Frontal cortex (tissue), 4 donors: ENCODE results near the gene CDKN1A. TPM values are rescaled to one million over a fixed set of nuclear protein-coding genes. Genes with fewer than 3 reads are reported as not detected.
A peak's percentile ranks its signal among the peaks of the same experiment; 100 is the strongest.

Experiments used
- DNase-seq, 2 donors: peaks; one replicate each; pipeline ENCODE4 v3.0.0; 2012; ENCODE audit warnings: low spot score in 2 of 2
- FAIRE-seq: peaks from 2 replicates; lab custom pipeline; 2012; peaks lifted over from hg19 to GRCh38; lab: Jason Lieb, UNC
- total RNA-seq: library from RNA; depleted of rRNA; stranded (reverse); fragments of >200 nt; gene quantifications from one replicate; pipeline ENCODE4 v1.2.3, GENCODE V29; 2014
- donor health status: control.
- donor health status: control.
- donor health status: control.

CDKN1A gene
- 2.0 TPM for total RNA-seq

DNA sequence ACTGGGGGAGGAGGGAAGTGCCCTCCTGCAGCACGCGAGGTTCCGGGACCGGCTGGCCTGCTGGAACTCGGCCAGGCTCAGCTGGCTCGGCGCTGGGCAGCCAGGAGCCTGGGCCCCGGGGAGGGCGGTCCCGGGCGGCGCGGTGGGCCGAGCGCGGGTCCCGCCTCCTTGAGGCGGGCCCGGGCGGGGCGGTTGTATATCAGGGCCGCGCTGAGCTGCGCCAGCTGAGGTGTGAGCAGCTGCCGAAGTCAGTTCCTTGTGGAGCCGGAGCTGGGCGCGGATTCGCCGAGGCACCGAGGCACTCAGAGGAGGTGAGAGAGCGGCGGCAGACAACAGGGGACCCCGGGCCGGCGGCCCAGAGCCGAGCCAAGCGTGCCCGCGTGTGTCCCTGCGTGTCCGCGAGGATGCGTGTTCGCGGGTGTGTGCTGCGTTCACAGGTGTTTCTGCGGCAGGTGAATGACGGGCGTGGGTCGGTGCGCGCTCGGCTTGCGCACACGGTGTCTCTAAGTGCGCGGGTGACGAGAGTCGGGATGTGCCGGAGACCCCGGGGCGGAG is at the start of gene CDKN1A:
TSS of gene CDKN1A (plus strand) at position 227 of the 555 bp plus-strand sequence. CDS start 5,388 bp downstream, outside the sequence.
- FAIRE-seq, result no peak
- peak; percentile 72 to 79 for DNase-seq

DNA sequence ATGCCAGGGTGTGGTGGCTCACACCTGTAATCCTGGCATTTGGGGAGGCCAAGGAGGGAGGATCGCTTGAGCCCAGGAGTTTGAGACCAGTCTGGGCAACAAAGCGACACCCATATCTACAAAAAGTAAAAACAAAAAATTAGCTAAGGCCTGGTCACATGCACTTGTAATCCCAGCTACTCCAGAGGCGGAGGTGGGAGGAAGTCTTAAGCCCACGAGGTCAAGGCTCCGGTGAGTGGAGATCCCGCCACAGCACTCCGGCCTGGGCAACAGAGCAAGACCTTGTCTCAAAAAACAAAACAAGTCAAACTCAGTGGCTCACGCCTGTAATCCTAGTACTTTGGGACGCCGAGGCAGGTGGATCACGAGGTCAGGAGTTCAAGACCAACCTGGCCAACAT is 48.7 kb upstream of the CDKN1A start:
- DNase-seq, result no peak

DNA sequence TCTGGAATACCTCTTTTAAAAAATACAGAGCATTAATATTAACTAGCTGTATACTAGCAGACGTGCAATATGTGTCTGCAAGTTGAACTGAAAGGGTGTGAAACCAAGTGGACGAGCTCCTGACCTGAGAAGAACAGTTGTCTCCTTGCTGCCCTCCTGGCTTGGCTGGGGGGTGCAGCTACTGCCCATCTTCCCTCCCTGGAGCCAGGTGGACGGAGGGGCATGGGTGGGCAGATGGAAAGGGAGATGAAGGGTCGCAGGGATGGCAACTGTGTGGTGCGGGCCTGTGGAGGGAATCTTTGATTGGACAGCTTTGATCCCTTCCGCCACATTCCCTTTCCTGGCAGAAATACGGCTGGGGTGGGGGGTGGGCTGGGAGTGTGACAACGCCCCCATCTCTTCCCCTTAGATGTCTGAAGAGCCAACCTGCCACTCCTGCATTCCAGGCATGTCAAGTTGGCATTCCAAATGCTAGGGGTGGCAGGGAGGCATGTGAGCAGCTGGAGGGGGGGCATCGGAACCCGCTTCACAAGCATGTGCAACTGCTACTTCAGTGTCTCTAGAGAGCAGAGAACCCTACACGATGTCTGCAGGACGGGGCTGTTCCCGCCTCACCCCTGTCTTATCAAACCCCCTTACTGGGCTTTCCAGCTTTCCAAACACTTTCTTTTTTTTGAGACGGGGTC is 47.0 kb upstream of the CDKN1A start:
- FAIRE-seq, result no peak
- DNase-seq, result no peak

More for the DNA sequence above, 48.7 kb upstream of the CDKN1A start:
- FAIRE-seq, result no peak

DNA sequence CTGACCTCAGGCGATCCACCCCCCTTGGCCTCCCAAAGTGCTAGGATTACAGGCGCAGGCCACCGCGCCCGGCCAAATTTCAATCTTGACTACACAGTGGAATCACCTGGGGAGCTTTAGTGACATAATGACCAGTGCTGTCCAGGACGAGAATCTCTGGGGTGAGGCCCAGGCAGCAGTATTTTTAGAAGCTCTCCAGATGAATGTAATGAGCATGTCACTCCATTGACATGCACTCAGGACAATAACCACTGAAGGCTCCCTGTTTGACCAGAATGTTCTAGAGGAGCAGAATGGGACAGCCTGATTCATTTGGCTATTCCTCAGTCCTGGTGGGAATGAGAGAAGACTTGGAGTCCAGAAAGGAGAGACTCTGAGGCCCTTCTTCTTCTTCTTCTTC is 45.1 kb upstream of the CDKN1A start:
- FAIRE-seq, result no peak

DNA sequence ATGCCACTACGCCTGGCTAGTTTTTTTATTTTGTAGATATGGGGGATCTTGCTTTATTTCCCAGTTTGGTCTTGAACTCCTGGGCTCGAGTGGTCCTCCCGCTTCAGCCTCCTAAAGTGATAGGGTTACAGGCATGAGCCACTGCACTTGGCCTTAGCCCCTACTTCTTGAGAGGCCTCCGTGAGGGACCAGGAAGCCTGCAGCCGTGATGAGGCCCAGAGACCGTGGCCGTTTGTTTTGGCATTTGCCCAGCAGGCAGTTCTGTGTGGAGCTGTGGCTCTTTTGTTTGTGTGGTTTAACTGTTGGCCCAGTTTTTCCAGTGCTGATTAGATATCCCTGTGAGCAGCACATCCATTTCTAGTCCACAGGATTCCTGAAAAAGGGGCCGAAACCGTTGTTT is 44.6 kb upstream of the CDKN1A start:
- no peak for DNase-seq
- FAIRE-seq, result no peak

More for the DNA sequence above, 45.1 kb upstream of the CDKN1A start:
- DNase-seq, result no peak

DNA sequence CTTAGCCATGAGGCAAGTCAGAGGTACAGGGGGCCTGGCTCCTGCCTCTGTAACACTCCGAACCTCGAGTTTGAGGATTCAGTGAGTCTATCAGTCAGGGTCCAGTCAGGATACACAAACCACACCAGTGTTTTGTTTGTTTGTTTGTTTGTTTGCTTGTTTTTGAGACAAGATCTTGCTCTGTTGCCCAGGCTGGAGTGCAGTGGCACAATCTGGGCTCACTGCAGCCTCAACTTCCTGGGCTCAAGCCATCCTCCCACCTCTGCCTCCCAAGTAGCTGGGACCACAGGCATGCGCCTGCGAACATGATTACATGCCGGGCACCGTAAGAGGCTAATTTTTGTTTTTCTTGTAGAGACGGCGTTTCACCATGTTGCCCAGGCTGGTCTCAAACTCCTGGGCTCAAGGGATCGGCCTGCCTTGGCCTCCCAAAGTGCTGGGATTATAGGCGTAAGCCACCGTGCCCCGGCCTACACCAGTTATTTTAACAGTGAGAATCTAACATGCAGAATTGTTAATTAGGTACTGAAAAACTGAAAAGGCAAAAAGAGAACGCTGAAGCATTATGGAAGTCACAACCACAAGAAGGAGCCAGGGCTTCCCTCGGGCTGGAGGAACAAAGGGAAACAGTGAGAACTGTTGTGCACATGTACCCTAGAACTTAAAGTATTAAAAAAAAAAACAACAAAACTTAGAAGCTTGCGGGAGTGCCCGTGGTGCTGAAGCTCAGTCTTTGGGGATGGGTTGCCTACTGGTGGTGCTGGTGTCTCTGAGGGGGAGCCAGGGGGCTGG is 44.0 kb upstream of the CDKN1A start:
- FAIRE-seq, result no peak
- DNase-seq, result no peak

DNA sequence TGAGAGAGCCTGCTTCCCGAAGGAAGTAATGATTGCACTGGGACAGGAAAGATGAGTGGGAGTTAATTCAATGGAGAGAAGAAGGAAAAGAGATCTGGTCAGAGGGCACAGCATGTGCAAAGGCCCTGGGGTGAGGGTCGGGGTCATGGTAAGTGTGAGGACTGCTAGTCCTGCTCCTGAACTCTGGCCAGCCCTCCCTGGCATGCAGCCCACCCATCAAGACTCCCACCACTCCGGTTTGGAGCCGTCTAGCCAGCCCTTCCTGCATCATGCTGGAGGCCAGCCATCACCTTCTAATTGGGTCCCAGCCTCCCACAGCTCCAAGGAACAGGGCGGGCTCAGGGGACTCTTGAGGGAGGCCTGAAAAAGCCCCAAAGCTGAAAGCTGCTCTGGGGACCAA is 42.2 kb upstream of the CDKN1A start:
- no peak for FAIRE-seq

DNA sequence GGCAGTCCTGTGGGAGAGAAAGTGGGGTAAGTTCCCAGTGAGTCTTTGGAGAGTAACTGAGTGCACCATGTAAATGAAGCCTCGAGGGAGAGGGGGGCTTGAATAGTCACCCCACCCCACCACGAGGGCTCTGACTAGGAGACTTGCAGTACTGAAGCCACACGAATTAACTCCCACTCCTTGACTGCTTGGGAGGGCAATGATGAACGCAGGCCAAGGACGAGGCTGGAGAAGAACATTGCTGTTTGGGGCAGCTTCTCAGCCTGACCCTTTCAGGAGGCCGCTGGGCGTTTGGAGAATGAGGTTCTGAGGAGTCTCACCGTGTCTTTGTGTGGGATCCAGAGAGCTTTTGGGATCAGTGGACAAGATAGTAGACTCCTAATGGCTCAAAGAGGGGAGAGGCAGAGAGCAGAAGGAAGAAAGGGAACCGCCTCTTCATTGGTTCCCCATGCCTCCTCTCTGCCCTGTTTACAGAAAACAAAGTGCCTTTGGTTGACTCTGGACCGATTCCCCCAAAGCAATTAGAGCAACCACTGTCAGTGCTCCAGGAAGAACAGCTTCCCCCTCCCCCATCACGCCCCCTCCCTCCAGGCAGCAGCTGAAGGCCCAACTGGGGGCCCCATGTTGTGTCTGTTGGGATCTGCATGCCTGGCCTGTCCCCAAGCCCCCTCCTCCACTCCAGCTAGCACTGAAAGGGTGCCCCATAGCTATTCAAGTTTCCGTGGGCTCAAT is 41.7 kb upstream of the CDKN1A start:
- FAIRE-seq, result no peak
- no peak for DNase-seq

More for the DNA sequence above, 42.2 kb upstream of the CDKN1A start:
- no peak for DNase-seq

DNA sequence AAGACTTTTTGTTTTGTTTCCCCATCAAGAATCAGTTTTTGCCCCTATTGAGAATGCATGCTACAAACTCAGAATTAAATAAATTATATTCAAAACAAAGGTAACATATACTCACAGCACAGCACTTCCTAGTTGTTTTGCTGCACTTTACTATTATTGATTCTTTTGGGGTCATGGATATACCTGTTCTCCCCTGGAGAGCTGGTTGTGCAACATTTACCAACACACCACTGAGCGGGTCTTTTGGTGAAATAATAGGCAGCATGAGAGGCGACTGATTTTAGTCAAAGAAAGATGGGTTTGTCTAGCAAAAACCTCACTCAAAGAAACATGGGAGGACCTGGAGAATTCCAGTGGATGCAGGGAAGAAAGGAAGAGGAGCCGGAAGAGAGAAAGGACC is 39.9 kb upstream of the CDKN1A start:
- FAIRE-seq, result no peak
- DNase-seq, result no peak

DNA sequence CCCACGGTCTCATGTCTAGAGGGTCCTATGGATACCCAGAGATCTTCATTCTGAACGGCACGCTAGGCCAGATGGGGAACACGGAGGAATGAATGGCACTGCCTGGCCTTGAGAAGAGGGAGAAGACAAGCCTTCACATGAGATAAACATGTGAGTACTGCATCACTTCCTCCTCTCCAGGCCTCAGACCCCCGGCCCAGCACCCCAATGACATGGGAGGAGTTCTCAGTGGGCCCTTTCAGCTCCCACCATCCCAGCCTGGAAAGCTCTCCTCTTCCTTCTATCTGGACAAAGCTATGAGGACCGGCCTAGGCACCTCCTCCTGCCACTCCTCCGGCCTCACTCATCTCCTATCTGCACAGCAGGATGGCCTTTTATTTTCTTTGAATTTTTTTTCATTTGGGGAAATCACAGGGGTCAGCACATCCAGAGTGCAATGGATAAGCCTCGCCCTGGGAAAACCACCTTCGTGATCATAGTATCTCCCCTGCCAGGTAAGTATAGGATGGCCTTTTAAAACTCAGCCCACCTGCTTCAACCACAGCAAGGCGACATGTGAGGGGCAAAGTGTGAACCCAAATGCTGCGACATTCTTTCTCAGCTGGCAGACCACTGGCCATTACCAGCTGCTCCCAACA is 39.2 kb upstream of the CDKN1A start:
- FAIRE-seq (no peak), DNase-seq (no peak)

DNA sequence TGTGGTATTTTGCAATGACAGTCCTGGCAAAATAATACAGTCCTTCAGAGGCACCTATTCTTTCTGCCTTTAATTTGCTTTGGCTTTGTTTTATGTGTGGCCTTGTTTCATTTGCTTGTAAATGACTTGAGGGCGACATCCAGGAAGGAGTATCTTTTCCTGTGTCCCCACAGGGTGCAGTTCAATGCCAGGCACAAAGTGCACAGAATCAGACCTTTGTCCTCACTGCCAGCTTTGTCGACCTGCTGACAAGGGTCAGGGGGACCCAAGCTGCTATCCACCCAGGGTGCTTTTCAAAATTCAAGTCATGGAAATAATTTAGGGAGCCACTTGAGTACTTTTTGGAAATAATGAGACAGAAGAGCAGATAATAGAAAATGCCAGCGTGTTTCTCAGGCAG is 37.0 kb upstream of the CDKN1A start:
- DNase-seq (no peak), FAIRE-seq (no peak)

DNA sequence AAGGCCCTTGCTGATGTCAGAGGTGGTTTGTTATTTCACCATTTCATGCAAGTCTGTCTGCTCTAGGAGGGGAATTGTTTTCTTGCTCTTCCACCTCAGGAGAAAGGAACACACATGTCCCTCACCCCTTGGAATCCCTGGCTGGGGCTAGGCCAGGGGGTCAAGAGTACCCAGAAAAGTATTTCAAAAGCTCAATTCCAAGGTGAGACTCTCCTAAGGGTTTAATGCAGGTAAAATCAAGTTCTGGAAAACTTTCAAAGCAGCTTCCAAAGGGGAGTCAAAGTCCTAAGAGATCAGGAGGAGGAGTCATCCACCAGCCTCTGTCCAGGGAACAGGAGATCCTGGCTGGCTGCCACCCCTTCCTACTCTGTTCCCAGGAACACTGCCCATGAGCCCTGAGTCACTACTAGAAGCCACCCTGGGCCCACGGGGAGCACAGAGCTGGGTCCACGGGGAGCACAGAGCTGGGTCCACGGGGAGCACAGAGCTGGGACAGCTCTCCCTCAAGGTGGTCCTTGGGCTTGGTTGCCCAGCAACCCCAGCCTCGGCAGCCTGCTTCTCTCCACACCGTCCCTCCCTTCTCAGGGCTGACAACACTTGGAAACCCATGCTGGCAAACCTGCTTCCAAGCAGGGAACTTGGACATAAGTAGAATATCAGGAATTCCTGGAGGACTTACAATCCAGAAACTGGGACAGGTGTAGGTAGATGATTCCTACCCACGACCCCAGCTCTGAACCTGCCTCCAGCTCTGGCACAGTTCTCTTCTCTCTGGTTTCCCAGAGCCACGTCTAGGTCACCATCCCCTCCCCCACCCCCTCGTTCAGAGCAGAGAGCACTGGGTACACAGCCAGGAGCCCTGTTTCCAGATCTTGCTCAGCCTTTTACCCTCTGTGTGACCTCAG is 35.3 kb upstream of the CDKN1A start:
- FAIRE-seq (no peak), DNase-seq (peak in 1 of 2 donors; percentile 46)

DNA sequence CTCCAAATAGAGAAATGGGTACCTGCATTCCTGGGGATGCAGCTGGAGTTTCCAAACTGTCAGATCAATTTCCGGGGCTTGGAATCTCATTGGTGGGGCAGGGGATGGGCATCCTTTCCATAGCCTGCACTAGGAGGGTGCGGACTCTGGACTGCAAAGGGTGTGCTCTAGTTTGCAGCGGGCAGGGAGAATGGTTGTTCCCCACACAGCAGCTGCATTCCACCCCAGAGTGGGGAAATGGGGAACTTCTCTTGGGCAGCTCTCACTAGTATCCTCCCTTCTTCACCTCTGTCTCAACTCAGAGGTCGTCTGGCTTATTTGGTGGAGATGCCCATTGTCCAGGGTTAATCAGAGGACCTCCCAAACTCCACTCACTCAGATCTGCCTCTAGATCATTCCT is 34.5 kb upstream of the CDKN1A start:
- no peak for FAIRE-seq
- DNase-seq, result no peak

DNA sequence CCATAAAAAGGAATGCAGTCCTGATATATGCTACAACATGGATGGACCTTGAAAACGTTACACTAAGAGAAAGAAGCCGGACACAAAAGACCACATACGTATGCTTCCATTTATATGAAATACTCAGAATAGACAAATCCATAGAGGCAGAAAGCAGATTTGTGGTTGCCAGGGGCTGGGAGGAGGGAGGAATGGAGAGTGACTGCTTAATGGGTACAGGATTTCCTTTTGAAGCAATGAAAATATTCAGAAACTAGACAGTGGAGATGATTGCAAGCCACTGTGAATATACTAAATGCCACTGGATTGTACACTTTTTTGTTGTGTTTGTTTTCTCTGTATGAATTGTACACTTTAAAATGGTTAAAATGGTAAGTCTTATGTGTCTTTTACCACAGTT is 29.4 kb upstream of the CDKN1A start:
- DNase-seq (no peak), FAIRE-seq (no peak)

DNA sequence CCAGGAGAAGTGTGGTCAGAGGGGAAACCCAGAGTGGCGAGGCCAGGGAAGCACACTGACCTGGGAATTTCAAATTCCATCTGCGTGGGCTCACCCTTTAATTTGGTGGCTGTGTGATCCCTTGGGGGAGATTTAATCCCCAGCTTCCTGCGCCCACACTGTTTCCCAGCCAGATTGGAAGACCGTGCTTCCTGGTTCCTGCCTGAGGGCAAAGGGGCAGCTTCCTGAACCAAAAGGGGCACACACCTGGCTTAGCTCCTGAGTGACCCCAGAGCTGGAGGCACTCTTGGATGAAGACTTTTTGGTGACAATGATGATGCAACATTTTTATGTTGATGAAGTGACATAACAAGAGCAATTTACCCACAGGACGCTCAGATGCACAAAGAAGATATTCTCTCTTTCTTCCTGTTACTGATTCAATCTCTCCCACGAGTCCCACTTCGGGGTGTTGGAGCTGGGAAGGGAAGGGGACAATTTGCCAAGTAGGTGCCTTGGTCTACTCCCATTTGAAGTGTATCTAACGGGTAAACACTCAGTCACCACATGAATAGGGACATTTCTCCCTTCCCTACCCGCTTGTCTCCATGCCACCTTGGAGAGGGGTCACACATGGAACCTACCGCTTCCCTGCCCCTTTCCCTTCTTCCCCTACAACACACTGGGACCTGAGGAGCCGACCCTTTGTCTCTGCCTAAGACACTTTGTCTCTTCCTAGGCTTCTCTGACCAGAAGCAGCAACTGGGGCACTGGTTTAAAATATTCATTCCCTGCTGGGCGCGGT is 28.6 kb upstream of the CDKN1A start:
- FAIRE-seq (no peak), DNase-seq (no peak)

DNA sequence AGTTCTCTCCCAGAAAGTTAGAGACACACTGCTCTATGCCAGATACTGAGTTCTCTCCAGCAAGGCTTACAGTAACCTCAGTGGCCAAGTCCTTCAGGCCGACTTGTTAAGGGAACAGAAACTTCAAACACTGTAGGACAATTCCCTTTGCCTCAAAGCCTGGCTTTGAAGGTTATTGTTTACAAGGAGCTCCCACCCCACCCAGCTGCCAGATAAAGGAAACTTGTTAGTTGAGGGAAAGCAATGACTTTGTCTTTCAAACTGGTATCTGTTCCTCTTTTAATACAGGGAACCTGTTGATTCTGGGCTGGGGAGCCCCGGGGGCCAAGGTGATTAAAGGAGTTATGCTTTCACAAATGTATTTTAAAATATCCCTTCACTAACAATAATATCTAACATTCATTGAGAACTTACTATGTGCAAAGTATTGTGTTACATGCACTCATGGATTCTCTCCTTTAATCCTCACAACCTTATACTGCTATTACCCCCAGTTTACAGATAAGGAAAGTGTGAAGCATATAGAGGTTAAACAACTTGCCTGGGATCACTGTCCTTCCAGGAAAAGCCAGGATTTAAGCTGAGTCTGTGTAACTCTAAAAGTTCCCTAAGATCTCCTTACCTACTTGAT is 27.6 kb upstream of the CDKN1A start:
- FAIRE-seq (no peak), DNase-seq (no peak)

DNA sequence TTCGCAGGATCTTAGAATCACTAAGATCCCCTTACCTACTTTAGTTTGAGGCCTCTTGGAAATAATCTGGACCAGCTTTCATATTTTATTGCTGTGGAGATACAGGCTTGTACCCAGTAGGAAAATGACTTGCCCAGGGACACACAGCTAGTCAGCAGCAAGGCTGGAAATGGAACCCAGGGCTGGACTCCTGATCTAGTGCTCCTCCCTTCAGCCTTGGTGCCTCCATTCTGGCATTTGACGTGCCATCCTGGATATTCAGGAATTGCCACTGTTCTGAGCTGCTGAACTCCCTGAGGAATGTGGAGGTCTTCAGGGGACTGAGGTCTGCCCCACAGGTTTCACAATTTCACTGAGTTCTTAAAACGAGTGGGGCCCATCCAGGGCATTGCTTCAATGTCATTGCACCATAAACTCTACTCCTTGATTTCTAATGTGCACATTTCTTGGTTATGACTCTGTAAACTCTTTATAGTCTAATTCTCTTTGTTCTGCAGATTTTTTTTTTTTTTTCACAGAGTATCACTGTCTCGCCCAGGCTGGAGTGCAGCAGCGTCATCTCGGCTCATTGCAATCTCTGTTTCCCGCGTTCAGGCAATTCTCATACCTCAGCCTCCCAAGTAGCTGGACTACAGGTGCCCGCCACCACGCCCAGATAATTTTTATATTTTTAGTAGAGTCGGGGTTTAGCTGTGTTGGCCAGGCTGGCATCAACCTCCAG is 26.7 kb upstream of the CDKN1A start:
- no peak for DNase-seq
- FAIRE-seq, result no peak
